UCSD-AML1 (cell line): ENCODE measurements around the gene DMXL1.
"Not testable (repeated sequence)": the region's sequence is repeated elsewhere in the genome, so short reads cannot be mapped to it uniquely, and the experiment has no call there.

Experiments used
- DNase-seq: peaks from one replicate; lab custom pipeline; 2025; ENCODE audit not compliant: unreplicated experiment; lab: John Stamatoyannopoulos, UW

Gene DMXL1

DNA sequence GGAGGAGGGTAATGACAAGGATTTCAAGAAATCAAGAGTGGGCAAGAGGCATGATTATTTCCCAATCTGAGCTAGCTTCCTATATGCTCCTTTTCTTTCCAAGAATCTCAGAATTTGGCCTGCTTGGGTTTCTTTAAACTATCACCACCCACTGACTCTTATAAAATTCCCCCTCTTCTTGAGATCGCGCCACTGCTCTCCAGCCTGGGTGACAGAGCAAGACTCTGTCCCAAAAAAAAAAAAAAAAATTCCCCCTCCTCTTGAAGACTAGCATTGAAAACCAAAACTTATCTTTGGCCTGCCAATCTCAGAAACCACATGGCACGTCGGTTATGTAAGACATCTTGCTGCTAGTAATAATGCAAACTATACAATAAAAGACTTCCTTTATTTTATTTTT is 3.4 kb upstream of the DMXL1 start:
- DNase-seq = no peak

DNA sequence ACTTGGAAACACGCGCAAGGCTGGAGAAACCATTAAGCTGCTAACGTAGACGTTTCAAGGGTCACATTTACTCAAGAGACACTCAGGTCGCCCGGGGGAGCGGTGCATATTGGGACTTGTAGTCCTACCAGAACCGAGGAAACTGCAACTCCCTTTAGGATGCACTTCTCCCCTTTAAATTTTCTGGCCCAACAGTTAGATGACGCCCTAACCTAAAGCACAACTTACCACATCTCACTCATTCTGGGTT is 384 bp upstream of the DMXL1 start:
- no peak for DNase-seq

DNA sequence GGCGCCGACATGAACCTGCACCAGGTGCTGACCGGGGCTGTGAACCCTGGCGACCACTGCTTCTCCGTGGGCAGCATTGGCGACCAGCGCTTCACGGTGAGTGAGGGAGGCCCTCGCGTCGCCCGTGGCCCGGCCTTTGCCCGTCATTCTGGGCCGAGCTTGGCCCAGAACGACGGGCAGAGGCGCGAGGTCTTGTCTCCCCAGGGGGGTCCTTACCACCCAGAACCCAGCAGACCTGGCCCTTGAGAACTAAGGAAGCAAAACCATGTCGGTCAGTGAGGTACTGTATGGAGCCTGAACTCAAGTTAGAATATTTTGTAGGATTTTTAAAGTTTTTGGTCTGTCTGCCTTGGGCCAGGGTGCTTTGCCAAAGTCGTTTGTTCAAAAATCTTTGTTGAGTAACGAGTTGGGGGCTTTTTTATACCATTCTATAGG is 691 bp downstream of the DMXL1 start:
- no peak for DNase-seq

DNA sequence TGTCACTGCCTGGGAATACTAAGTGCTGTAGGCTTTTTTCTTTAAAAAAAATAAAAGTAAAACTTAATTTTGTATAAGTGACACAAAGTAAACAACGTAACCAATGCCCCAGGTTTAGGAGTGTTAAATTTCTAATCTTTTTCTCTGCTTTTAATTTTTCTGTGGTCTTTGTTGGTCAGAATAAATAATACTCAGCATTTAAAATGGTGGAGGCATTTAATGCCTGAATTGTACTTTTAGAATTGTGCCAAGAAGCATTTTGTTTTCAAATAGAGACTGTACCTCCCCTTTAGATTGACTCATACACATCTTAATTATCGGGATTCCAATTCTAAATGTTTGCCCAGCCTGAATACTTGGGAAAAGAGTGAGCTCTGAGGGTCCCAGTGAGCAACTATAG is 1.6 kb downstream of the DMXL1 start:
- no peak for DNase-seq

DNA sequence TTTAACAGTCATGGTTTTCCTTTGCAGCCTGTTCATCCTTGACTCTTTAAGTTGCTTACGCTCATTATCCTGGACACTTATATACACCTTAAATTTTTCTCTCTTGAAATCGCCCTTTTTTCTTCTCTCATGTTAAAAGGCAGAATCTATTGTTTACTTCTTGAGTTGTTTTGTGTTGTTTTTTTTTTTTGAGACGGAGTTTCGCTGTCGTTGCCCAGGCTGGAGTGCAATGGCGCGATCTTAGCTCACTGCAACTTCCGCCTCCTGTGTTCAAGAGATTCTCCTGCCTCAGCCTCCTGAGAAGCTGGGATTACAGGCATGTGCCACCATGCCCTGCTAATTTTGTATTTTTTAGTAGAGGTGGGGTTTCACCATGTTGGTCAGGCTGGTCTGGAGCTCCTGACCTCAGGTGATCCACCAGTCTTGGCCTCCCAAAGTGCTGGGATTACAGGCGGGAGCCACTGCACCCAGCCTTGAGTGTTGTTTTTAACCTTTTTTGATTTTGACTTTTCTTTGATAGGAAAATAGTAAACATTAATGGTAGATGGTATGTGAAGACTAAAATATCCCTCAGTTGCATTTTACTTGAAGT is 3.0 kb downstream of the DMXL1 start:
- DNase-seq = not testable (repeated sequence)

DNA sequence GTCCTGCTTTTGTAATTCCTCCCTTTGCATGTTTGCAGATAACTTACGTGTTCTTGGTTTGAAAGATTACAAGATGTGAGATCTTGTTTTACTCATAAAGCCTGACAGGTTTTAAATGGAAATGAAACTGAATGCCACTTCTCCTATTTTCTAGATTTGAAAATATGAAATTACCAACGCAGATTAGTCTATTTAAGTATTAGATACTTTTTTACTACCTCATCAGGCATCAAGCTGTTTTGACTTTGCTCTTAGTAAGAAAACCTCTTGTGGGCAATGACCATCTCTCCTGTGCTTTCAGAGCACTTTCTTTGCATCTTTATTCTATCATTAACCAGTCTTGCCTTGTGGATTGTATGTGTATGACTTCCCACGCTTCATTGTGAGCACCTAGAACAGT is 3.5 kb downstream of the DMXL1 start:
- DNase-seq = no peak

DNA sequence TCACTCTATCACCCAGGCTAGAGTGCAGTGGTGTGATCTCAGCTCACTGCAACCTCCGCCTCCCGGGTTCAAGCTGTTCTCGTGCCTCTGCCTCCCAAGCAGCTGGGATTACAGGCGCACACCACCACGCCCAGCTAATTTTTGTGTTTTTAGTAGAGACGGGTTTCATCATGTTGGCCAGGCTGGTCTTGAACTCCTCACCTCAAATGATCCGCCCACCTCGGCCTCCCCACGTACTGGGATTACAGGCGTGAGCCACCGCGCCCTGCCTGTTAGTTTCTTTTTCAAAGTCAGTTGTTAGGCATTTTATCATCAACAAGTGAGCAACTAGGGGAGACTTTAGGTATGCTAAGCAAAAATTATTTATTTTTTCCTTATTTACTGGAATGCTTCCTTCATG is 4.4 kb downstream of the DMXL1 start:
- DNase-seq = not testable (repeated sequence)

DNA sequence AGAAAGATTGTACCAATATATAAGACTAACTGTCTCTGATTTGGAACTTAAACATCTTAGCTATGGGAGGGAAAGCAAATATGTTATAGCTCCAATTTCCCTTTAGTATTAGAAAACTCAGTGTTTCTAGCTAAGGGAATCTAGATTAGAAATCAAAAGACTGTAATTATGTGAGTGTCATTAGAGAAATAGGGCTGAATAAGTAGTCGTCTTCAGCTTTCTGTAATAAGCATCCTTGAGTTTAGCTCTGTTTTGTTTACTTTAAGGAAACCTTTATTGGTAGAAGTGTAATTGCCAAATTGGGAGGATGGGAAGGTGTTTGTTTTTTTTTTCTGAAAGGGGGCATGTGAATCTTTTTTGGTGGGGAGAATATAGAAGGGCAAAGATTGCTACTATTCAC is 5.2 kb downstream of the DMXL1 start:
- DNase-seq = no peak

DNA sequence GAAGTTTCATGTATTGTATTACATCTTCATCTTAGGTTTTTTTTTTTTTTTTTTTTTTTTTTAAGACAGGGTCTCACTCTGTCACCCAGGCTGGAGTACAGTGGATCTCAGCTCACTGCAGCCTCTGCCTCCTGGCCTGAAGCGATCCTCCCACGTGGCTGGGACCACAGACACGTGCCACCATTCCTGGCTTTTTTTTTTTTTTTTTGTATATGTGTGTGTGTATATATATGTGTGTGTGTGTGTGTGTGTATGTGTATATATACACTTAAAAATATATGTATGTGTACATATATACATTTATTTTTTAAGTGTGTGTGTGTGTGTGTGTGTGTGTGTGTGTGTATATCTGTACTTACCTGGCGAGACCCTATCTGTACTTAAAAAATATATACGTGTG is 6.6 kb downstream of the DMXL1 start:
- DNase-seq = no peak

DNA sequence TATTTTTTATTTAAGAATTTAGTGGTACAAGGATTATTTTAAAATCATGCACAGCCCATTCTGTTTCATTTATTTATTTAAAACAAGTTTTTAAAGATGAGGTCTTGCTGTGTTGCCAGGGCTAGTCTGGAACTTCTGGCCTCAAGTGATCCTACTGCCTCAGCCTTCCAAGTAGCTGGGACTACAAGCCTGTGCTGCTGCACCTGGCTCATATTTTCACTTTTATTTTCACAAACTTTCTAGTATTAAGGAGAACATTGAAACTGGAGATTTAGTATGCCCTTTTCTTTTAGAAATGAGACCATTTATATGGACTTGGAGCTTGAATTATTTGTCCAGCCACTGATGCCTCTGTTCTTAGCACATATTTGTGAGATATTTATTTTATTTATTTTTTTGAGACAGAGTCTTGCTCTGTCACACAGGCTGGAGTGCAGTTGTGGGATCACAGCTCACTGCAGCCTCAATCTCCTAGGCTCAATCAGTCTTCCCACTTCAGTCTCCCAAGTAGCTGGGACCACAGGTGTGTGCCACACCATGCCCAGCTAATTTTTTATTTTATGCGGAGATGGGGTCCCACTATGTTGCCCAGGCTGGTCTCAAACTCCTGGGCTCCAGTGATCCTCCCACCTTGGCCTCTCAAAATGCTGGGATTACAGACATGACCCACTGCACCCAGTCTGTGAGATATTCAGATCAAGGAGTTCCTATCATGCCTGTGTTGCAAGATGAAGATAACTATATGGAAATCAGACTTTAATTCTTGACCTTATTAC is 7.4 kb downstream of the DMXL1 start:
- DNase-seq = no peak

DNA sequence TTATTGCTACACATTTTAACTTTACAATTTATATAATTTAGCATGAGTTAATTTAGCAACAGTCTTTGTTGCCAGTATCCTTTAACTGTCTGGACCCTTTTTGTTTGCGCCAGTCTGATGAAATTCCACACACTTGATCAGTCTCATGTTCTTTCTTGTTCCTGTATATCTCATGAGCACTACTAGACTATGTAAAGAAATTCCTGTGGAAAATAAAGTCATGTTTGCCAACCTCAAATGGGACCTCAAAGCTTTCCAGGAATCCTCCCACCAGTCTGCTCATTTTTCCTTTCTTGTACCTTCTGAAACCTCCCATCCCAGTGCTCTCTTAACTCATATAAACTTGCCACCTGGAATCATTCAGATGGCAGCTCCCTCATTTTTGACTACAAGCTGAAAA is 8.0 kb downstream of the DMXL1 start:
- DNase-seq = no peak

DNA sequence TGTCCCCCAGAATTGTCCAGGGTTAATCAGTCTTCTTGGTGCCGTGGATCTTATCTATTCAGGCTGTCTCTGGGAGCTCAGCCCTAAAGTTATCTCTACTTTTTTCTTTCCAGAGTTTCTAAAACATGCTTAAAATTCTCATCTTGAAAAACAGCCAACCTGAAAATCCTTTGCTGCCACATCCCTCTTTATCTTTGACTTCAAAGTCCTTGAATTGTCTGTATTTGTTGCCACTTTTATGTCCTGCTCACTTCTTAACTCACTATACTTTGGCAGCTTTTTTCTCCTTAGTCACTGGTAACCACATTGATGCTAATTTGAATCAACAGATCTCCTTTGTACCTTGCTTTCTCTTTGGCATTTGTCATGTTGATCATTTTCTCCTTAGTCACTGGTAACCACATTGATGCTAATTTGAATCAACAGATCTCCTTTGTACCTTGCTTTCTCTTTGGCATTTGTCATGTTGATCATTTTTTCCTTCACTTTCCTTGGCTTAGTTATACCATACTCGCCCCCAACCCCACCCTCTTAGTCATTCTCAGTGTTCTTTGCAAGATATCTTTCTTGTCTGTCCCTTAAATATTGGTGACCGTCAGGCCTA is 8.5 kb downstream of the DMXL1 start:
- no peak for DNase-seq

DNA sequence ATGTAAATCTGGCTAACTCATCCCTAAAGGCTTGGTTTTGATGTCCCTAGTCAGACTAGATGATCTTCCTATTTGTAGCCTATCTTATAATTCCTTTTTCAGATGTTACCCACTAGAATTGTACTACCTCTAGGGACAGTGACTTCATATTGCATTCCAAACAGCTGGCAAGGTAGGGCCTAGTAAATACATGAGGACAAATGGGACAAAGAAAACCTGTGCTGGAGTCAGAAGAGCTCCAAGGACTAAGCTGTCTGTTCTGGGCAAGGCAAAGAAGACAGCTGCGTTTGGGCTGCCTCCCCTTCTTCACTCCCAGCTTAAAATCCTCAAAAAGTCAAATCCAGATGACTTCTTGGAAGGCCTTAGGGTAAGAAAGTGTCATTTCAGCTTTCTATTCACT is 10.0 kb downstream of the DMXL1 start:
- DNase-seq = no peak

DNA sequence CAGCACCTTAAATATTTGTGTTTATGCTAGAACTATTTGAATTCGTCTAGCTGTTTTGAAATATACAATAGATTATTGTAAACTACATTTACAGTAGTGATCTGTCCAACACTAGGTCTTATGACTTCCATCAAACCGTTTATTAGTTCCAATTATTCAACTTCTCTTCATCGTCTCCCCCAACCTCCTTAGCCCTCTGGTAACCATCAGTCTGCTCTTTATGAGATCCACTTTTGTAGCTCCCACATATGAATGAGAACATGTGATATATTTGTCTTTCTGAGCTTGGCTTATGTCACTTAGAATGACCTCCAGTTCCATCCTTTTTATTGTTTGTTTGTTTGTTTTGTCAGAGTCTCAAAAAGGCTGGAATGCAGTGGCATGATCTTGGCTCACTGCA is 11.8 kb downstream of the DMXL1 start:
- DNase-seq = no peak

DNA sequence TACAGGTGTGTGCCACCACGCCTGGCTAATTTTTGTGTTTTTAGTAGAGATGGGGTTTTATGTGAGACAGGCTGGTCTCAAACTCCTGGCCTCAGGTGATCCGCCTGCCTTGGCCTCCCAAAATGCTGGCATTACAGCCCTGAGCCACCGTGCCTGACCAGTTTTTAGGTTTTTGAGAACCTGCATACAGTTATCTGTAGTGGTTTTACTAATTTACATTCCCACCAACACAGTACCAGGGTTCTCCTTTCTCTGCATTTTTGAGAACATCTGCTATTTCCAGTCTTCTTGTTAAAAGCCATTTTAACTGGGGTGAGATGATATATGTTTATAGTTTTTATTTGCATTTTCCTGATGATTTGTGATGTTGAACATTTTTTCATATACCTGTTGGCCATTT is 12.8 kb downstream of the DMXL1 start:
- DNase-seq = no peak

DNA sequence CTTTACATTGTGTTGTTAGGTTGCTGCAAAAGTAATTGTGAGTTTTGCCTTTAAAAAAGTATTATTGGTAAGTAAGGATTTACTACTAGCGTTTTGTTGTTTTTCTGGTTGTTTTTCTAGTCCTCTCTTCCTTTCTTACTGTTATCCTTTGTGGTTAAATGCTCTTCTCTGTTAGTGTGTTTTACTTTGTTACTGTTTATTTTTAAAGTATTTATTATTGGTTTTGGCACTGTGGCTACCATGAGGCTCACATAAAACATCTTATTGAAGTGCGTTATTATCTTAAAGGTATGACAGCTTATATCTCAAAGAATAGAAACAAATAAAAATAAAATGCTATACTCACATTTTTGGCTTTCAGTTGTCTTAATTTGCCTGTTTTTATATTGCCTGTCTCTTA is 17.6 kb downstream of the DMXL1 start:
- no peak for DNase-seq

DNA sequence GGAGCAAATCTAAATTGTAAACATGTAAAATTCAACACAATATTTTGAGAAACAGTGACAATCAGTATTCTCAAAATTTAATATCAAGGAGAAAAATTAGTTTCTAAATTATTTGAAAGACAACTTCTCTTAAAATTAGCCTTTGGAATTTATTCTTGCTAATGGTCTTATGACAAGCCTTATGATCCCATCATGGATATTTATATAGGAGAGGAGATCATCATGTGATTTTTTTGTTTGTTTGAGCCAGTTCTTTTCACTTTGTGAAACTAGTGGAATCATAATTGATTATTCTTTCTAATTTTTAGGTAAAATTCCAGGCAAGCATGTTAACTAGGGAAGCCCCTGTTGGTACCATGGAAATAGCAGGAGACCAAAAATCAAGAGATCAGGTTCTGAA is 24.7 kb downstream of the DMXL1 start:
- no peak for DNase-seq

DNA sequence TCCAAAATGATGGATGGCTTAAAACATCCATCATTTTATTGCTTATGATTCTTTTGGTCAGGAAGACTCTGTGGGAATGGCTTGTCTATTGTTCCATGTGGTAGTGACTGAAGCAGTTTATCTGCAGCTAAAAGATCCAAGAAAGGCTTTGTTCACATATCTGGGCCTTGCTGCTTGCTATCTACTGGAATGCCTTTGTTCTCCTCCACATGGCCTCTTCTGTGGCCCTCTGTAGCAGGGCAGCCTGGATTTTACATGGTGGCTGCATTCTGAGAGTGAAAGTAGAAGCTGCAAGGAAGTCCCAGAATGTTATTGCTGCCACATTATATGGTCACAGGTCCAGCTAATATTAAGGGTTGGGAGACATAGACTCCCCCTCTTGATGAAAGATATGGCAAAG is 35.1 kb downstream of the DMXL1 start:
- no peak for DNase-seq

DNA sequence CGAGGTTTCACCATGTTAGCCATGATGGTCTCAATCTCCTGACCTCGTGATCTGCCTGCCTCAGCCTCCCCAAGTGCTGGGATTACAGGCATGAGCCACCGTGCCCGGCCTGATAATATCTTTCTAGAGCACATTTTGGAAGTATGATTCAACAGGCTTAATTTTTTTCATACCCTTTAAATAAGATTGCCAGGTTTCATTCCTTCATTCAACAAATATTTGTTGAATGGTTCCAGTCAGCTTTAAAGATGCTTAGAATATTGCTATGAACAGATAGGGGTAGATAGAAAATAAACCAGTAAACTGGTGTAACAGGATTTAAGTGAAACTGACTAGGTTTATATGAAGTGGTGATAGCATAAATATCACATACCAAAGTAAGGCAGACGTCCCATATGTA is 41.3 kb downstream of the DMXL1 start:
- DNase-seq = no peak

DNA sequence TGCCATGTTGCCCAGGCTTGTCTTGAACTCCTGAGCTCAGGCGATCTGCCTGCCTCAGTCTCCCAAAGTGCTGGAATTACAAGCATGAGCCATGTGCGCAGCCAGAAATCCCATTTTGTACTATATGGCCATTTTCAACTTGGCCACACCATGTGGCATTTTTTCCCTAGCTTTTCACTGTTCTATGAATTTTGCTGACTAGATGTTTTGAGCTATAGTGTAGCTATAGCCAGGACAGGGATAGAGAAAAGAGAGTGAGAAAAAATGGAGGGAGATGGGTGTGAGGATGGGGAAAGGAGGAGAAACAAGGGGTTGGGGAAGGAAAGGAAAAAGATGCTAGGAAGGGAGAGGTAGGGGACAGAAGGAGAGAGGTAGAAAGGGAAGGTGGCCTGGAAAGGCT is 46.4 kb downstream of the DMXL1 start:
- DNase-seq = no peak

DNA sequence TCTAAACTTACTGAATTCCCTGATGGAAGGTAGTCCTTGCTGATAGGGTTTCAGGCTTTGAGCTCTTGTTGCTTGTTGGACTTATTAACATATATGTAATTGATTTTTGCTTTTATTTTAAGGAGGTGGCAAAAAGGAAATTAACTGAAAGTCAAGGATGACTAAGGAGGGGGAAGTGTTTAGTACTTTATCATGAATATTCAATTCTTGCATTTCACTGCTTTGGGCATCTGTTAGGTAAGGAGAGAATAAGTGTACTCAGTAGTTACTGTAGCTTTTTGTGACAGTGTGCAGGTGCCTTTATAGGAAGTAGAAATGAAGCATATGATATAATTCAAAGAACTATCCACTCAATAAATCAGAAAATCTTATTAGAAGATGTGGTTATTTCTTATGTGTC is 47.1 kb downstream of the DMXL1 start:
- no peak for DNase-seq

DNA sequence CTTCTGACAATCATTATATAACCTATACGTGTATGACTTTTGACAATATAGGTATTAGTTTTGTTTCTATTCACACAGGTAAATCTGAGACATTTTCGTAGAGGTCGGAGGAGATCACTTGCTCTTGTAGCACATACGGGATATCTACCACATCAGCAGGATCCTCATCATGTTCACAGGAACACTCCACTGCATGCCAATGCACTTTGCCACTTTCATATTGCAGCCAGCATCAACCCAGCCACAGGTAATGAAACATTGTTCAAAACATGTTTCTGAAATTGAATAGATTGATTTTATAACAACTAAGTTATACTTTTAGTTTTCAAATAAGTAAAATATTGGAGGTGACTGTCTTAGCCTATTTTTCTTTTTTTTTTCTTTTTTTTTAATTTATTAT is 50.0 kb downstream of the DMXL1 start:
- DNase-seq = no peak

DNA sequence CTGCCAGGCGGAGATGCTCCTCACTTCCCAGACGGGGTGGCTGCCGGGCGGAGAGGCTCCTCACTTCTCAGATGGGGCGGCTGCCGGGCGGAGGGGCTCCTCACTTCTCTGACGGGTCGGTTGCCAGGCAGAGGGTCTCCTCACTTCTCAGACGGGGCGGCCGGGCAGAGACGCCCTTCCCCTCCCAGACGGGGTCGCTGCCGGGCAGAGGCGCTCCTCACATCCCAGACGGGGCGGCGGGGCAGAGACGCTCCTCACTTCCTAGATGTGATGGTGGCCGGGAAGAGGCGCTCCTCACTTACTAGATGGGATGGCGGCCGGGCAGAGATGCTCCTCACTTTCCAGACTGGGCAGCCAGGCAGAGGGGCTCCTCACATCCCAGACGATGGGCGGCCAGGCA is 51.6 kb downstream of the DMXL1 start:
- DNase-seq = not testable (repeated sequence)
